Measurements from ENCODE around the gene CELSR2.

Gene CELSR2

DNA sequence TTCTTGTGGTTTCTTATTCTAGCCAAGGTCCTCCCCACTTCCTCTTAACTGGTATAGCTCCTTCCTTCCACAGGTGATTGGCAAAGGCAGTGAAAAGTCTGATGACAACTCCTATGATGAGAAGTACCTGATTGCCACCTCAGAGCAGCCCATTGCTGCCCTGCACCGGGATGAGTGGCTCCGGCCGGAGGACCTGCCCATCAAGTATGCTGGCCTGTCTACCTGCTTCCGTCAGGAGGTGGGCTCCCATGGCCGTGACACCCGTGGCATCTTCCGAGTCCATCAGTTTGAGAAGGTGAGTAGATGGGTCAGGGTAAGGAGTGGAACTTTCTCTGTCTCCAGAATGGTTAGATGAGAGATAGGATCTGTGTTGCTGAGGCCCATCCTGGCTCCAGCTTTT, 14.2 kb upstream of the CELSR2 start:
- DNase-seq, result no peak

DNA sequence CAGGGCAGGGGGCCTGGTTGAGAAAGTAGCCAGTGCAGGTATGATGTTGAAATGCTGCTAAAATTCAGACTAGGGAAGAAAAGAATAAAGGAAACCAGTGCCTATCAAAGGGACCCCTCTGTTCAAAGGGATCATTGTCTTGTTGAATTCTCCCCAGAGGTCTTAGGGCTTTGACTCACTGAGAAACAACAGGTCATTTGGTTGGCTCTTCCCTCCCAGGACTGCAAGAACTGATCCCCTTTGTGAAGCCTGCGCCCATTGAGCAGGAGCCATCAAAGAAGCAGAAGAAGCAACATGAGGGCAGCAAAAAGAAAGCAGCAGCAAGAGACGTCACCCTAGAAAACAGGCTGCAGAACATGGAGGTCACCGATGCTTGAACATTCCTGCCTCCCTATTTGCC, 11.8 kb upstream of the CELSR2 start:
- no peak for DNase-seq

DNA sequence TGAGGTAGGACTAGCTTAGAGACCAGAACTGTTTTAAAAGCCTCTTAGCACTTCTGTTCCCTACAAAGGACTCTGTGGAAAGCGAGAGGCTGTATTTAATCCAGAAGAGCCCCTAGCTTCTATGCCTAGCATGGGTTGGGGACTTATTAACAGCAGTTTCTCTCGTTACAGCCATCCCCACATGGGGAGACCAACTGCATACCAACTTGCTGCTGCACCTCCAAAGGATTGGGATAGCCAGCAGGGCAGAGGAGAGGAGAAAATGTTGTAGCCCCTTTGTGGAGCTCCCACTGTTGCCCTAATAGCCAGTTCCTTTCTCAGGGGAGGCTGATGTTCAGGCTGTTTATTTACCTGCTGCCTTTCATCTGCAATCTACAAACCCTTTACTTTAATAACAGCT, 11.0 kb upstream of the CELSR2 start:
- no peak for DNase-seq

DNA sequence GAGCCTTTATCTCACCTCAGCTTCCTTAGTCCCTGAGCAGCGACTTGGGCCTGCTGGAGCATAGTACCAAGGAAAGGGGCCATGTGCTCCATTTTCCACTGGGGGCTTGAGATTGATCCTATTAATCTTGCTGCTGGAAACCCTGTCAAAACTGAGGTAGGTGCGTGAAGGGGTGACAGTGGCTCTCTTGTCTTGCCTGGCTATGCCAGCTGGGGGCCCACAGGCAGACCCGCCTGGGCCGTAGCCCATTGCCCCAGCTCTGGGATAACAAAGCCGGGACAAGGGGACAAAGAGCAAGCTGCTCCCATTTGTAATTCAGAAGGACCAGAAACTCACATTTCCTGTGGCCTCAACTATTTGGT, 10.3 kb upstream of the CELSR2 start:
- DNase-seq, result no peak

DNA sequence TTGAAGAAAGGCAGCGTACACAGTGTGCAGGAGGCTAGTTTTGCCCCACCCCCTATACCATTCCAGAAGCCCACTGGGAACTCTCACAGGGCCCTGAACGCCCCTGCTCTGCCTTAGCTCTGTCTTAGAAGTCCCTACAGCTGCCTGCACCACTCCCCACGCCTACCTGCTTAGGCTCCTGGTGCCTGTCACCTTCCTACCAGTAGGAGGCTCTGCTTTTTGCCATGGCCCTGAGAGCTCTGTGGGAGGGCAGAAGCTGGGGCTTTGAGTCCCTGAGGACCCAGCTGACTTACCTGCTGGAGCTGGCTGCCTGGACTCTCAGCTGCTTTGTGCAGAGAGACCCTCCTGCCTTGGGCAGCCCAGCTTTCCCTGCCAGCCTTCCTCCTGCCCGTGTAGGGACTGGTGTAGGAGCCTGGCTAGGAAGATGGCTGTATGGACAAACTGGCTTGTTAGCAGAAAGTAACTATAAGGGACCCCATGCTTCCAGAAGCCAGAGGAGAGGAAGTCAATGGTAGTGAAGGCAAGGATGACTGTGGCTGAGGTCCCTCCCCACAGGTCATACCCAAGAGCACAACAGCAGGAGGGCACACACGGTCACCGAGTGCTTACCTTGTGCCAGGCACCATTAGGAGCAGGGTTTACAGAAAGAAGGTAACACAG, 9.8 kb upstream of the CELSR2 start:
- no peak for DNase-seq

DNA sequence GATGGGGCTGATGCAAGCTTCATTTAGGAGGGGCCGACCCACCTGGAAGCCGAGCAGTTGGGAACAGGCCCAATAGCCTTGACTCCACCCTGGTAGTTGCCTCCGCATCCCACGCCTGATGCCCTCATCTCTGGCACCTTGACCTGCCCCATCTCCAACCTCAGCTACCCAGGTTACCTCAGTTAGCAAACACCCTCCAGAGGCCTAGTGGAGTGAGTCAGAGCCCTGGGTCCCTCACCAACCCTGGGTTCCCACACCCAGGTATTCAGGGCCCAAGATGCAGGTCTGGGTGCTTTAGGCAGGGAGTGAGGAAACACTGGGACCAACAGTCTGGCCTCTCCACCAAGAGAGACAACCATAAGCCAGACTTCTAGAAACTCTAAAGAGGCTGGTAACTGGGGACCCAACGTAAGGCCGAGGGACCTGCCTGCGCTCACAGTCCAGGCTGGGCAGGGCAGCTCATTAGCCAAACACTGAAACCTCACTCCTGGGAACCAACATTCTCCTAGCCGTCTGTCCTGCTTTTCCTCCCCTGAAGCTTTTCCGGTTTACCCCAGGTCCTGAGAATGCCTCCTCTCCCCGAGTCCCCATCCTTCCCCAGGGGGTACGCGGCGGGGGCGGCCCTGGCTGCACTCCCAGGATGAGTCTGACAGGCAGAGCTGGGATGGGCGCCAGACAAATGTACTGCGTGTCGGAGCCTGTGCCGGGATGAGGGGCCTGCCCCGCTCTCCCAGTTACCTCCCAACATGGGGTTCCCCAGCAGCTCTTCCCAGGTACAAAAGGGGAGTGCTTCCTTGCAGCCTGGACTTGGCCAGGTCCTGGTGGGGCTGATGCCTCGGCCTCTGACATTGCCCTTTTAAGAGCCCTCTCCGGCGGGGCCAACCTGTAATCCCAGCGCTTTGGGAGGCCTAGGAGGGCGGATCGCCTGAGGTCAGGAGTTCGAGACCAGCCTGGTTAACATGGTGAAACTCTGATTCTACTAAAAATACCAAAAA, 8.9 kb upstream of the CELSR2 start:
- DNase-seq, result peak; percentile 47

DNA sequence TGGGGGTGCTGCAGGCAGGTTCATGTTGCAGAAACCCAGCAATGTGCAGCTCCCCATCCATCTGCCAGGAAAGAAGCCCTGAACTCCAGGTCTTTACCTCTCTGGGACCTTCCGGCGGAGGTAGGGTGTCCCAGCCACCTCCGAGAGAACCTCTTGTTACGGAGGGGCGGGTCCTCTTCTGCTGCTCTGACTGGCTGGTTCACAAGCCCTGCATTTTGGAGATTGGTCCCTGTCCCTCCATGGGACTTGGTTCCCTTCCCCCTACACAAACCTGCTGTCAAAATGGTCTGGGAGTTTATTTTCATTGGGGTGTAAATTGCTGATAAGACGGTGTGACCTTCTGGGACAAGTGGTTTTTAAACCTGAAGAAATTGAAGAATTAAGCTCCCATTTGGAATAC, 8.0 kb upstream of the CELSR2 start:
- DNase-seq, result no peak

DNA sequence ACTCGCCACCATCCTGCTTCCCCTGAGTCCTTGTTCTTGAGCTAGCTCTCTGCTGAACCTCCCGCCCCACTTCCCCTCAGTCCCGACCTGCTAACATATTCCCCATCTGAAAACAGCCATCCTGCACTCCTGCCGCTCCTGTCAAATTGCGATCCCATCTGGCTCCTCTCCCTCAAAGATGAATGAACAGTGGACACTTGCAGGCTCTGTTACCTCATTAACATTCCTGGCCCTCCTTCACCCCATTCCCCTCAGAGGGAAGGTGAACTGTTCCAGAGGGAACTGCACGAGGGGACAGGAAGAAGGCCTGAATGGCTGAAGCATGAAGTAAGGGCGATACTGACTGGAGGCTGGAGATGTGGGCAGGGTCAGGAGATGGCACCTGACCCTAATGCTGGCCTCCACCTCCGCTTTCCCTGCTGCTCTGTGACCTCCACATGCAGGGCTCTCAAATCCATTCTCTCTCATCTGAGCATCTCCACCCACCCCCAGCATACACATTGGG, 7.4 kb upstream of the CELSR2 start:
- no peak for DNase-seq

DNA sequence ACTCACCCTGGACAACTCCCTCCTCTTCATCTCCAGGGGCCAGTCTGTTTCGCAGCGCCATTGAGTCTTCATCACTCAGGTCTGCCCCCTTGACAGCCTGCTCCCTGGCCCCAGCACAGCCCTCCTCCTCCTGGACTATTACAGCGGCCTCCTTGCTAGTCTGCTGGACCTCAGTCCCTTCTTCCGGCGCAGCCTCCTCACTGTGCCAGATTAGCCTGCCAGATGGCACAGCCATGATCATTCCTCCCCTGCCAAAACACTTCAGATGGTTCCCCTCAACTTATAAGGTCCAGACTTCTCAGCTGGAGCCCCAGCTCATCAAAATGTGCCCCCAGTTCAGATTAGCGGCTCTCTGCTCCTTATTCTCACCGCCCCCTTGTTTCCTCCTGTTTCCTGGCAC, 7.0 kb upstream of the CELSR2 start:
- DNase-seq, result no peak

DNA sequence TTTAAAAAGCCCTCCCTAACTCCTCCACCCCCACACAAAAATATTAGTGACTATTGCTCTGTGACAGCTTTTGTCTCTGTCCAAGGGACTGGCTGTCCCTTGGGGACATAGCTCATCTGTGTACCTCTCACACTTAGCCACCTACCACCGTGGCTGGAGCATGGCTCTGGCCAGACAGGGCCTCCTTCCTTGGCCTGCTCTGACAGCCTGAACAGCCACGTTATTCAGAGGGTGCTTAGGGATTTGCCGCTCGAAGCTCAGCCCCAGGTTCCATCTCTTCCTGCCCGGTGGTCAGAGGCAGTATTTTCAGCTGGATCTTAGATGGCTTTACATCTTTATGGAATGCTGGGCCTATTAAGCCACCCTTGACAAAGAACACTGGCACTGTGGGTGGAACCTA, 6.1 kb upstream of the CELSR2 start:
- no peak for DNase-seq

DNA sequence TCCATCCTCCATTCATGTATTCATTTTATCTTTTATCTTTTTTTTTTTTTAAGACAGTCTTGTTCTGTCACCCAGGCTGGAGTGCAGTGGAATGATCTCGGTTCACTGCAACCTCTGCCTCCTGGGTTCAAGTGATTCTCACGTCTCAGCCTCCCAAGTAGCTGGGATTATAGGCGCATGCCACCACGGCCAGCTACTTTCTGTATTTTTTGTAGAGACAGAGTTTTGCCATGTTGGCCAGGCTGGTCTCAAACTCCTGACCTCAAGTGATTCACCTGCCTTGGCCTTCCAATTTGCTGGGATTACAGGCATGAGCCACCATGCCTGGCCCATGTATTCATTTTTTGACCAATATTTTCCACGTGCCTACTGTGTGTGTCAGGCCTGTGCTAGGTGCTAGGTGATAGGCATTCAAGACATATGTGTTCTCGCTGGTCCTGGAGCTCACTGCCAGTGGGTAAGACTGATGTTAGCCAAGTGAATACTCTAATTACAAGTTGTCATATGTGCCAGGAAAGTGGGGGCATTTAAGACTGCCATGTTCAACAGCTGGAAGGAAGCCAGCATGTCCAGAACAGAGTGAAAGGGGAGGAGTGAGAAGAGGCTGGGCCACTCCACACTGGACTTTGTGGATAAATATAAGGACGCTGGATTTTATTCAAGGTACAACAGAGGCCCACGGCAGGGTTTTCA, 5.3 kb upstream of the CELSR2 start:
- no peak for DNase-seq

DNA sequence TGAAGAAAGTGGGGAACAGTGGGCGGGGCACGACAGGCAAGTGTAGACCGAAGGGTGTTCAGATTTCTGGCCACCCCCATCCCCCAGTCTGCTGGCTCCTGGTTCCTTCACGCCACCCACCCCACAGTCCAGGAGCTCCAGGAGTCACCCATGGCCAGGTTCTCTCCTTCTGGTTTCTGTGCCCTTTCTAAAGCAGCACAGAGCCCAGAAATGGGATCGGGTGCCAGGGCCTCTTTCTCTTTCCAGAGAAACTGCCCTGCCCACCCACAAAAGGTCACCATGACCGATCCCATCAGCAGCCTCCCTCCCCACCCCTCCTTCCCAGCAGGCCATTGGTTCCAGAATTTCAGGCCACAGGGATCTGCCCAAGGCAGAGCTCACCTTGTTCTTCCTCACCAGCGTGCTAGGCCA, 3.2 kb upstream of the CELSR2 start:
- DNase-seq, result no peak

DNA sequence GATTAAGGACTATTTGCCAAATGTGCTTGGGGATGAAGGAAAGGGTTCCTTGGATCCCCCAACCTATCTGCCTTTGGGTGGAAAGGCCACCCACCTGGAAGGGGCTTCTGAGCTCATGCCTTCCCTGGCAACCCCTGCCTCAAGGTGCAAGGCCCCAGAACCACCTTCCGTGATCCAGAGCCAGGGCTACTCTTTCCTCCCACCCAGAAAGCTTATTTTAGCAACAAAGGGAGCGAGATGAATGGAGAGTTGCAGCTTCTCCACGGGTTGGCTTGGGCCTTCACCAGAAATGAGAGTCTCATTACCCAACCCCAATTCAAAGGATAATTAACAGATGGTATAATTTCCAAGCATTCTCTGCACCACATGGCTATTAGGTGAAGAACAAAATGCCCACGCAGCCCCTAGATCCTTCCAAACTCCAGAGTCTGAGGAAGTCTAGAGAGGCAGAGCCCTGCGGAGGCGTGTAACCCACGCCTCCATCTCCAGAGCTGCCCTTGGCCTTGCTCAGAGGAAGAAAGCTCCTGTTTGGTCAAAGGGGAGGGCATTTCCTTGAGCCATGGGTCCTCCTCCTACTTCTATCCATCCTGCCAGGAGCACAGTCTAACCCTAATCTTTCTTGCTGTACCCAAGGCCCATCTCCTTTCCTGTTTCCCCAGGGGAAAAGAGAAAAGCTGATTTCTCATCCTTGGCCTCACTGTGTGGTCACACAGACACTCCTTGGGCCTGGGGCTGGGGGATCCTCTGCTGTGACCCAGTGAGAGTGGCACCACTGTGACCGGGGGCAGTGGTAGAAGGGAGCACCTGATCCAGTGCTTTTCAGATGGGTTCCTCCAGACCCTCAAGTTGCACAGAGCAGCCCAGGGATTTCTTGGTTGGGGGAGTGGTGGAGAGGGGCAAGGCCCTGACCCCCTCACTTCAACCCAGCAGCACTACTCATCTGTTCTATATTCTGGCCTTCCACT, 1.7 kb upstream of the CELSR2 start:
- DNase-seq, result no peak

DNA sequence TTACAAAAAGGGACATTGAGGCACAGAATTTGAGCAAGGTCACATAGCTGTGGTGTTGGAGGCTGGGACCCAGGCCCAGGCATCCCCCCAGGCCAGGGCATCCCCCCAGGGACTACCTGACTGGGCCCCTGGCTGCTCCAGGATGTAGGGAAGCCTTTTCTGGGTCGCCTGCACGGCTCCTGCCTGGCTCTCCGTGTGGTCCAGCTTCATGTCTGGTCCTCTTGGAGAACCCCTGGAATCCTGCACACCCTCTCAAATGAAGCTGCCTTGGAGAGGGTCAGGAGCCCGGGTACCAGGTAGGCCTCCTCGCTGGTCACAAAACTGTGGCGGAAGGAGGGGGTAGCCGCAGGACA, 919 bp upstream of the CELSR2 start:
- DNase-seq, result no peak

DNA sequence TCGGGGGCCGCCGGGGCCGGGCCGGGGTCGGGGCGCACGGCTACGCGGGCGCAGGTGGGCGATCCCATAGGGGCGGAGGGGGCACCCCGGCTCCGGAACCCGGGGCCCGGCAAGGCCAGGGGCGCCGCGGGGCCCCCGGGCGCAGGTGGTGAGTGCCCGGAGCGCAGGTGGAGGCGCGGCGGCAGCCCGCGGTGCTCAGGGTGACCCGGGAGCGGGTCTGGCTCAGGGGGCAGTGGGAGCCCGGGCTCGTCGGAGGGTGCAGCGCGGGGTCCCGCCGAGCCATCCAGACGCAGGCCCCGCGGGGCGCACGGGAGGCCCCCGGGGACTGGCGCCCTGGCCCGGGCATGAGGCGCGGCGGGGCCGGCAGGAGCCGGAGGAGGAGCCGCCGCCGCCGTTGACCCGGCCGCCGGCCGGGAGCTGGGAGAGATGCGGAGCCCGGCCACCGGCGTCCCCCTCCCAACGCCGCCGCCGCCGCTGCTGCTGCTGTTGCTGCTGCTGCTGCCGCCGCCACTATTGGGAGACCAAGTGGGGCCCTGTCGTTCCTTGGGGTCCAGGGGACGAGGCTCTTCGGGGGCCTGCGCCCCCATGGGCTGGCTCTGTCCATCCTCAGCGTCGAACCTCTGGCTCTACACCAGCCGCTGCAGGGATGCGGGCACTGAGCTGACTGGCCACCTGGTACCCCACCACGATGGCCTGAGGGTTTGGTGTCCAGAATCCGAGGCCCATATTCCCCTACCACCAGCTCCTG, 489 bp downstream of the CELSR2 start:
- DNase-seq, result no peak

DNA sequence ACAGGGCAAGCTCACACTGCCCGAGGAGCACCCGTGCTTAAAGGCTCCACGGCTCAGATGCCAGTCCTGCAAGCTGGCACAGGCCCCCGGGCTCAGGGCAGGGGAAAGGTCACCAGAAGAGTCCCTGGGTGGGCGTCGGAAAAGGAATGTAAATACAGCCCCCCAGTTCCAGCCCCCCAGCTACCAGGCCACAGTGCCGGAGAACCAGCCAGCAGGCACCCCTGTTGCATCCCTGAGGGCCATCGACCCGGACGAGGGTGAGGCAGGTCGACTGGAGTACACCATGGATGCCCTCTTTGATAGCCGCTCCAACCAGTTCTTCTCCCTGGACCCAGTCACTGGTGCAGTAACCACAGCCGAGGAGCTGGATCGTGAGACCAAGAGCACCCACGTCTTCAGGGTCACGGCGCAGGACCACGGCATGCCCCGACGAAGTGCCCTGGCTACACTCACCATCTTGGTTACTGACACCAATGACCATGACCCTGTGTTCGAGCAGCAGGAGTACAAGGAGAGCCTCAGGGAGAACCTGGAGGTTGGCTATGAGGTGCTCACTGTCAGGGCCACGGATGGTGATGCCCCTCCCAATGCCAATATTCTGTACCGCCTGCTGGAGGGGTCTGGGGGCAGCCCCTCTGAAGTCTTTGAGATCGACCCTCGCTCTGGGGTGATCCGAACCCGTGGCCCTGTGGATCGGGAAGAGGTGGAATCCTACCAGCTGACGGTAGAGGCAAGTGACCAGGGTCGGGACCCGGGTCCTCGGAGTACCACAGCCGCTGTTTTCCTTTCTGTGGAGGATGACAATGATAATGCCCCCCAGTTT, 1.3 kb downstream of the CELSR2 start:
- DNase-seq, result no peak

DNA sequence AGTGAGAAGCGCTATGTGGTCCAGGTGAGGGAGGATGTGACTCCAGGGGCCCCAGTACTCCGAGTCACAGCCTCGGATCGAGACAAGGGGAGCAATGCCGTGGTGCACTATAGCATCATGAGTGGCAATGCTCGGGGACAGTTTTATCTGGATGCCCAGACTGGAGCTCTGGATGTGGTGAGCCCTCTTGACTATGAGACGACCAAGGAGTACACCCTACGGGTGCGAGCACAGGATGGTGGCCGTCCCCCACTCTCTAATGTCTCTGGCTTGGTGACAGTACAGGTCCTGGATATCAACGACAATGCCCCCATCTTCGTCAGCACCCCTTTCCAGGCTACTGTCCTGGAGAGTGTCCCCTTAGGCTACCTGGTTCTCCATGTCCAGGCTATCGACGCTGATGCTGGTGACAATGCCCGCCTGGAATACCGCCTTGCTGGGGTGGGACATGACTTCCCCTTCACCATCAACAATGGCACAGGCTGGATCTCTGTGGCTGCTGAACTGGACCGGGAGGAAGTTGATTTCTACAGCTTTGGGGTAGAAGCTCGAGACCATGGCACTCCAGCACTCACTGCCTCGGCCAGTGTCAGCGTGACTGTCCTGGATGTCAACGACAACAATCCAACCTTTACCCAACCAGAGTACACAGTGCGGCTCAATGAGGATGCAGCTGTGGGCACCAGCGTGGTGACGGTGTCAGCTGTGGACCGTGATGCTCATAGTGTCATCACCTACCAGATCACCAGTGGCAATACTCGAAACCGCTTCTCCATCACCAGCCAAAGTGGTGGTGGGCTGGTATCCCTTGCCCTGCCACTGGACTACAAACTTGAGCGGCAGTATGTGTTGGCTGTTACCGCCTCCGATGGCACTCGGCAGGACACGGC, 2.2 kb downstream of the CELSR2 start:
- DNase-seq, result no peak

DNA sequence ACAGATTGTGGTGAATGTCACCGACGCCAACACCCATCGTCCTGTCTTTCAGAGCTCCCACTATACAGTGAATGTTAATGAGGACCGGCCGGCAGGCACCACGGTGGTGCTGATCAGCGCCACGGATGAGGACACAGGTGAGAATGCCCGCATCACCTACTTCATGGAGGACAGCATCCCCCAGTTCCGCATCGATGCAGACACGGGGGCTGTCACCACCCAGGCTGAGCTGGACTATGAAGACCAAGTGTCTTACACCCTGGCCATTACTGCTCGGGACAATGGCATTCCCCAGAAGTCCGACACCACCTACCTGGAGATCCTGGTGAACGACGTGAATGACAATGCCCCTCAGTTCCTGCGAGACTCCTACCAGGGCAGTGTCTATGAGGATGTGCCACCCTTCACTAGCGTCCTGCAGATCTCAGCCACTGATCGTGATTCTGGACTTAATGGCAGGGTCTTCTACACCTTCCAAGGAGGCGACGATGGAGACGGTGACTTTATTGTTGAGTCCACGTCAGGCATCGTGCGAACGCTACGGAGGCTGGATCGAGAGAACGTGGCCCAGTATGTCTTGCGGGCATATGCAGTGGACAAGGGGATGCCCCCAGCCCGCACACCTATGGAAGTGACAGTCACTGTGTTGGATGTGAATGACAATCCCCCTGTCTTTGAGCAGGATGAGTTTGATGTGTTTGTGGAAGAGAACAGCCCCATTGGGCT, 3.0 kb downstream of the CELSR2 start:
- no peak for DNase-seq
